Peyer's patch (tissue), 4 donors: ENCODE data around the gene TRIM50. TPM values are rescaled to one million over a fixed set of nuclear protein-coding genes. Genes with fewer than 3 reads are reported as not detected.
"Not testable (repeated sequence)": the region's sequence is repeated elsewhere in the genome, so short reads cannot be mapped to it uniquely, and the experiment has no call there.

Experiments used
- DNase-seq, 3 donors: peaks; one replicate each; pipeline ENCODE4 v3.0.0-alpha.2; 2017 to 2019
- H3K27ac ChIP-seq, 4 donors: fragments of 200-600 bp; sonication (generic); one replicate each; pipeline ENCODE4 v1.5.1; 2016 to 2019
- H3K27me3 ChIP-seq, 2 donors: fragments of 200-600 bp; sonication (generic); one replicate each; pipeline ENCODE4 v1.5.1; 2019
- H3K36me3 ChIP-seq, 3 donors: fragments of 200-600 bp; sonication (generic); one replicate each; pipeline ENCODE4 v1.5.1; 2016 to 2019
- H3K4me1 ChIP-seq, 4 donors: fragments of 200-600 bp; sonication (generic); one replicate each; pipeline ENCODE4 v1.5.1; 2016 to 2019
- H3K4me3 ChIP-seq, 4 donors: fragments of 200-600 bp; sonication (generic); 1 replicate in 3 of 4; 2 replicates in 1 of 4; pipeline ENCODE4 v1.5.1; 2016 to 2019; ENCODE audit warnings: mild to moderate bottlenecking in 1 of 4
- H3K9me3 ChIP-seq, 4 donors: fragments of 200-600 bp; sonication (generic); one replicate each; pipeline ENCODE4 v1.5.1; 2016 to 2019; ENCODE audit warnings: mild to moderate bottlenecking in 1 of 4
- CTCF ChIP-seq, 6 experiments: fragments of 450-650 bp in 4 of 6; fragments of 200-600 bp in 2 of 6; sonication (generic) in 1 of 6; IDR thresholded peaks; one replicate each; pipeline ENCODE4 v1.5.1; 2017 to 2019; ENCODE audit warnings: antibody characterized with exemption in 6 of 6, mild to moderate bottlenecking in 3 of 6, moderate library complexity in 1 of 6
- POLR2A ChIP-seq, 2 donors: fragments of 450-650 bp; IDR thresholded peaks; one replicate each; pipeline ENCODE4 v1.5.1; 2017; ENCODE audit warnings: antibody characterized with exemption in 2 of 2, mild to moderate bottlenecking in 2 of 2, moderate library complexity in 2 of 2
- total RNA-seq, 4 donors: library from RNA; depleted of rRNA; stranded (reverse); fragments of >200 nt; gene quantifications; one replicate each; pipeline ENCODE4 v1.1.0, GENCODE V29; 2016

TRIM50 gene
- total RNA-seq, 4 donors from 2014 or later, result 1.1 to 5.4 (median 2.6) TPM; not detected in 1

DNA sequence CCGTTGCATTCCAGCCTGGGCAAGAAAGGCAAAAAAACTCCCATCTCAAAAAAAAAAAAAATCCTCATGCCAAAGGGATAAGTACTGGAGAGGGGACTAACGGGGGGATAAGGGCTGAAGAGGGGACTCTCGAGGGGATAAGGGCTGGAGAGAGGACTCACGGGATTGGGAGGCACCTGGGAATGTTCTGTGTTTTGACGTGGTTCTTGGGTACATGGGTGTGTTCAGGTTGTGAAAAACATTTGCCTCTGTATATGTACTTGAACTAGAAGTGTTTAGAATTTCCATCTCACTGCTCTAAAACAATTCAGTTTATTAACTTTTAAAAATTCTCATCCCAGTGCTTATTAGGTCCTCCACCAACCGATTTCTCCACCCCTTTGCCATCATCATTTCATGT is 4.6 kb upstream of the TRIM50 start:
- no peak for DNase-seq
- H3K27ac ChIP-seq, result no peak overlapping the region
- H3K9me3 ChIP-seq, result no peaks in the 10 kb centered on the region
- no peaks in the 10 kb centered on the region for H3K4me1 ChIP-seq
- no peaks in the 10 kb centered on the region for H3K36me3 ChIP-seq
- no peaks in the 10 kb centered on the region for H3K27me3 ChIP-seq
- TF ChIP-seq CTCF (IDR thresholded peaks at IDR 0.05), result no peak
- no peak for TF ChIP-seq POLR2A (IDR thresholded peaks at IDR 0.05)
- H3K4me3 ChIP-seq, result no peak overlapping the region

DNA sequence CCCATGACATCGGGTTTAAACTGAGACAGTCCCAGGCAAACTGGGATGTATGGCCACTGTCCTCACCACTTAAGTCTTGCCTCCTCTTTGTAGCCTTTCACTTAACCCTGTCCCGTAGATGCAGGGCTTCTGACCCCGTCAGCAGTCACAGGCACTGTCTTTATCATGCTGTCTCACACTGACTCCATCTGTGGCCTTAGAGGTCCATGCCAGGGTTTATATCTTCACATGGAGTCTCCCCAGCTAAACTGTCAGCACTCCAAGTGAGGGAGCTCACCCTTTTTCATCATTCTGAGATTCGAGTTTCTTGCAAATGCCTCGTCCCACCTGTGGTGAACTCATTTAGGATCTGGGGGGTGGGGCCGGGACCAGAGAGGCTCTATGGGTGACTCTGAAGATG is 2.9 kb upstream of the TRIM50 start:
- DNase-seq, result no peak
- Histone ChIP-seq H3K36me3 (no peaks in the 10 kb centered on the region), H3K4me3 (no peak overlapping the region), H3K27me3 (no peaks in the 10 kb centered on the region), H3K9me3 (no peaks in the 10 kb centered on the region), H3K4me1 (no peaks in the 10 kb centered on the region), H3K27ac (no peak overlapping the region)
- no peak for TF ChIP-seq POLR2A (IDR thresholded peaks at IDR 0.05)
- no peak for TF ChIP-seq CTCF (IDR thresholded peaks at IDR 0.05)

DNA sequence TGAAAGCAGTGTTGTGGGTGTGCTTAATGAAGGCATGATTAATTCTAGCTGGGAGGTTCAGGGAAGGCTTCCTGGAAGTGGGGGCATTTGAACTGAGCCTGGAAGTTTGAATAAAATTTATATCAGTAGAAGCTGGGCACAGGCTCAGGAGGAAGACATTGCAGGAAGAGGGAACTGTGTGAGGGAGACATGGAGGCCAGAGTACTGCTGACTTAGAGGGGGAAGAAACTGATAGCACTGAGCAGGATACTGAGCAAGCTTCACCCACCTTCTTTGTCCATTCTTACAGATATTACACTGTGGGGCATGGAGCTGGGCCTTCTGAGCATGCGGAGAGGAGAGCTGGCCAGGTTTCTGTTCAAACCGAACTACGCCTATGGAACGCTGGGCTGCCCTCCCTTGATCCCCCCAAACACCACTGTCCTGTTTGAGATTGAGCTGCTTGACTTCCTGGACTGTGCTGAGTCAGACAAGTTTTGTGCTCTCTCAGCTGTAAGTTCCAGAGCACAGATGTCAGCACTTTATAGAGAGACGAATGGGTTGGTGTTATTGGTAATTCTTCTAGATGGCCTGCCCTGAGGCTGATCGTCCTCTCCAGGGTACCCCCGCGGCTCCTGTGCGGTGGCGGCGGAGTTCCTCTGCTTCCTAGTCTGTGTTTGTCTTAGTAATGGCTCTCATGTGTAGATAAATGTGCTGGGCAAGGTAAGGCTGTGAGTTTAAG is 2.1 kb upstream of the TRIM50 start:
- H3K36me3 ChIP-seq, result no peaks in the 10 kb centered on the region
- DNase-seq, result no peak

DNA sequence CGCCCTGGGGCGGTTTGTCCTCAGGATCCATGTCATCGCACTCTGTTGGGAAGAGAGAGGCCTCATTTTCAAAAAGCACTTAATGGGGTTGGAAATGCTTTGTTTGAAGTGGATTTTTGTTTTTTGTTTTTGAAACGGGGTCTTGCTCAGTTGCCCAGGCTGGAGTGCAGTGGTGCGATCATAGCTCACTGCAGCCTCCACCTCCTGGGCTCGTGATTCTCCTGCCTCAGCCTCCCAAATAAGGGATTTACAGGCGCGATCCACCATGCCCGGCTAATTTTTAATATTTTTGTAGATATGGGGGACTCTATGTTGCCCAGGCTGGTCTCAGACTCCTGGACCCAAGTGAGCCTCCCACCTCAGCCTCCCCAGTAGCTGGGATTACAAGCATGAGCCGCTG is 814 bp upstream of the TRIM50 start:
- no peak overlapping the region for H3K27ac ChIP-seq
- H3K27me3 ChIP-seq, result no peaks in the 10 kb centered on the region
- TF ChIP-seq CTCF (IDR thresholded peaks at IDR 0.05) (no peak), POLR2A (IDR thresholded peaks at IDR 0.05) (no peak)
- no peak for DNase-seq
- H3K4me1 ChIP-seq, result peaks cover 0 to 4% (median 0%) of the 10 kb centered on the region in 4 donors
- no peaks in the 10 kb centered on the region for H3K36me3 ChIP-seq
- H3K4me3 ChIP-seq, result no peak overlapping the region
- H3K9me3 ChIP-seq, result no peaks in the 10 kb centered on the region

More for the DNA sequence above, 2.1 kb upstream of the TRIM50 start:
- Histone ChIP-seq H3K4me1 (no peaks in the 10 kb centered on the region), H3K27me3 (no peaks in the 10 kb centered on the region), H3K9me3 (no peaks in the 10 kb centered on the region), H3K4me3 (no peak overlapping the region), H3K27ac (no peak overlapping the region)
- TF ChIP-seq CTCF (IDR thresholded peaks at IDR 0.05), result no peak
- no peak for TF ChIP-seq POLR2A (IDR thresholded peaks at IDR 0.05)

GRCh38 chr7:73327449-73327848 is 433 bp downstream of the TRIM50 start:
- H3K27me3 ChIP-seq, H3K36me3 ChIP-seq, DNase-seq, H3K27ac ChIP-seq, H3K9me3 ChIP-seq, H3K4me1 ChIP-seq, H3K4me3 ChIP-seq: not testable (repeated sequence)

- H3K4me1 ChIP-seq, H3K9me3 ChIP-seq, H3K27me3 ChIP-seq, H3K4me3 ChIP-seq, DNase-seq, H3K36me3 ChIP-seq, H3K27ac ChIP-seq: not testable (repeated sequence)
Measured at GRCh38 chr7:73325424-73325823, 2.5 kb downstream of the TRIM50 start.
